ENCODE results near the gene SPP2.

The SPP2 gene

DNA sequence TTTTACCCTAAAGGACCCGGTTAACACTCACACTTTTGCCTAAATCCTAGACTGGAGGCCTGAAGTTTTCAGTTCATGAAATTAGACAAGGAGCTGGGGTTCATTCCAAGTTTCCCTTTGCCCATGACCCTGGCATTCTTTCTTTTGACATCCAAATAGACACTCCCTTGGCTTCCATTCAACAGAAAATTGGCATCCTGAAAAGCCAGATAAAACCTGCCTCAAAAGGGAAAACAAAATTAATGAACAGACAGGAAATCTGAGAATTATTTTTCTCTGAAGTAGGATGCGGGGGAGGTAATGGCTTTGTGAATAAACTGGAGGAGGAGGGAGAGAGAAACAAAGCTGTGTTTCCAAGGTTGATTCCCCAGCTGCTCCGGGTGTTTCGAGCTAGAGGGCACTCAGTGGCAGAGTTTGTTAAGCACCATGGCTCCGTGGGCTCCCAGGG lies 41.0 kb downstream of the SPP2 start:
- Histone ChIP-seq H3K36me3 (ENCODE audit: insufficient read depth, low read length) (no peaks in the 10 kb centered on the region), H3K27ac (no peak overlapping the region), H3K4me3 (no peak overlapping the region), H3K9ac (ENCODE audit: insufficient read length) (no peak overlapping the region), H3K9me3 (ENCODE audit: low read depth, low read length) (no peaks in the 10 kb centered on the region)
- no peak for DNase-seq (ENCODE audit: low read depth, low spot score)
- TF ChIP-seq EZH2 (IDR thresholded peaks at IDR 0.05), result no peak
- no peak for TF ChIP-seq POLR2AphosphoS5 (IDR thresholded peaks at IDR 0.05; ENCODE audit: borderline replicate concordance, low read depth, low read length)
- TF ChIP-seq FOXP2 (optimal IDR thresholded peaks at IDR 0.05; ENCODE audit: control extremely low read depth, extremely low read length, insufficient read depth), result no peak

DNA sequence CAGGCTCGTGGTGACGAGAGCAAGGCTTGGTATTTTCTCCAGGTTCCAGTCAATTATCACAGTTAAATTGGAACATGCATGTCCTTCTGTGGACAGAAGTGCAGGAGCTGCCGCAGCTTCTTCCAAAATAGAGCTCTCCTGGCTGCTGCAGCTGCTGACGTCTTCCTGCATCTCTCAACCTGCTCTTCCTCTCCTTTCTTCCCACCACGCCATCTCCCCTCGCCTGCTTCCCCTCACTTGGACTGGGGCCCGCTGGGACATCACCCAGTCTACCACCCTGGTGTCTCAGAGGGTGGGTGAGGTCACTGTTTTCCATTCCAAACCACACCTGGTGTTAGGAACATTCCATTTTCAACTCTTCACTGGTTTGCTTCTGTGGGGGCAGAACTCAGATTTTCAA lies 41.4 kb downstream of the SPP2 start:
- Histone ChIP-seq H3K27ac (no peak overlapping the region), H3K36me3 (ENCODE audit: insufficient read depth, low read length) (no peaks in the 10 kb centered on the region), H3K9me3 (ENCODE audit: low read depth, low read length) (no peaks in the 10 kb centered on the region), H3K9ac (ENCODE audit: insufficient read length) (no peak overlapping the region), H3K4me3 (no peak overlapping the region)
- no peak for TF ChIP-seq EZH2 (IDR thresholded peaks at IDR 0.05)
- no peak for TF ChIP-seq FOXP2 (optimal IDR thresholded peaks at IDR 0.05; ENCODE audit: control extremely low read depth, extremely low read length, insufficient read depth)
- no peak for TF ChIP-seq POLR2AphosphoS5 (IDR thresholded peaks at IDR 0.05; ENCODE audit: borderline replicate concordance, low read depth, low read length)
- DNase-seq (ENCODE audit: low read depth, low spot score), result no peak

DNA sequence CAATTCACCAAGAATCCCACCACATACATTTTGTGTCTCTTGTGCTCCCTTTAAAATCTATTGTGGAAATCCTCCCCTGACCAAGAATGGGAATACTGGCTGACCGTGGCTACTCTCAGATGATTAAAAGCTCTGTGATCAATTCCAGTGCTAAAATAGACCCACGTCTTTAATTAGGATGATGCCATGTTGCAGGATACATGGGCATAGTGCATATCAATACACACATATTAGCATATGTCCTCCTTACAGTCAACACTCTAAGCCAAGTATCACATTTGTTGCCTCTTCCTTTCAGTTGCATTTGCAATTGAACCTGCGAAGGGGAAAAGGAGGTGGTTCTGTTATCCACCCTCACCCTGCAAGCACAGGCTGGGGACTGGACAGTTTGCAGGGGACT lies 41.8 kb downstream of the SPP2 start:
- no peak overlapping the region for H3K9ac ChIP-seq (ENCODE audit: insufficient read length)
- no peak for DNase-seq (ENCODE audit: low read depth, low spot score)
- TF ChIP-seq EZH2 (IDR thresholded peaks at IDR 0.05) (no peak), POLR2AphosphoS5 (IDR thresholded peaks at IDR 0.05; ENCODE audit: borderline replicate concordance, low read depth, low read length) (no peak), FOXP2 (optimal IDR thresholded peaks at IDR 0.05; ENCODE audit: control extremely low read depth, extremely low read length, insufficient read depth) (no peak)
- H3K4me3 ChIP-seq, result no peak overlapping the region
- H3K27ac ChIP-seq, result no peak overlapping the region
- no peaks in the 10 kb centered on the region for H3K9me3 ChIP-seq (ENCODE audit: low read depth, low read length)
- no peaks in the 10 kb centered on the region for H3K36me3 ChIP-seq (ENCODE audit: insufficient read depth, low read length)

DNA sequence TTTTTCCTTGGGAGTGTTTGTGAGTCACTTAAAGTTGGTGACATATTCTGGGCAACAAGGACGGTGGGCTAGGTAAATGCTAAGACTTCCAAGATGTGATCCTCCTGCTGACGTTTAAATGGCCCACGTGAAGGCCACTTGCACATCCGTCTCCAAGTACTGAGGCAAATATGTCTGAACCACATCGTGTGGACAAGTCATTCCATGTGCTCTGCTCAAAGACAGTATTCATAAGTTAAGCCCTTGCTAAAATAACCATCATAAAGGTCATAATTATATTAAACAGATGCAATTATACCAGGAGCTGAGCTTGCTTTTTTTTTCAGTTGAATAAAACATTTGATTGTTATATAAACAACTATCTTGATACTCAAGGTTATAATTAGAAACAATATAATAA lies 44.8 kb downstream of the SPP2 start:
- no peaks in the 10 kb centered on the region for H3K9me3 ChIP-seq (ENCODE audit: low read depth, low read length)
- H3K9ac ChIP-seq (ENCODE audit: insufficient read length), result no peak overlapping the region
- H3K36me3 ChIP-seq (ENCODE audit: insufficient read depth, low read length), result no peaks in the 10 kb centered on the region
- H3K4me3 ChIP-seq, result no peak overlapping the region
- no peak for DNase-seq (ENCODE audit: low read depth, low spot score)
- no peak overlapping the region for H3K27ac ChIP-seq
- TF ChIP-seq EZH2 (IDR thresholded peaks at IDR 0.05), result no peak
- no peak for TF ChIP-seq POLR2AphosphoS5 (IDR thresholded peaks at IDR 0.05; ENCODE audit: borderline replicate concordance, low read depth, low read length)
- no peak for TF ChIP-seq FOXP2 (optimal IDR thresholded peaks at IDR 0.05; ENCODE audit: control extremely low read depth, extremely low read length, insufficient read depth)

DNA sequence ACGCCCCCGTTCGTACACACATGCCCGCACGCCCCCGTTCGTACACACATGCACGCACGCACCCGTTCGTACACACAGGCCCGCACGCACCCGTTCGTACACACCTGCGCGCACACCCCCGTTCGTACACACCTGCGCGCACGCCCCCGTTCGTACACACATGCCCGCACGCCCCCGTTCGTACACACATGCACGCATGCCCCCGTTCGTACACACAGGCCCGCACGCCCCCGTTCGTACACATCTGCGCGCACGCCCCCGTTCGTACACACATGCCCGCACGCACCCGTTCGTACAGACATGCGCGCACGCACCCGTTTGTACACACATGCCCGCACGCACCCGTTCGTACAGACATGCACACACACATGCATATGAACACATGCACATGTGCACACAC lies 45.7 kb downstream of the SPP2 start:
- no peak overlapping the region for H3K27ac ChIP-seq

DNA sequence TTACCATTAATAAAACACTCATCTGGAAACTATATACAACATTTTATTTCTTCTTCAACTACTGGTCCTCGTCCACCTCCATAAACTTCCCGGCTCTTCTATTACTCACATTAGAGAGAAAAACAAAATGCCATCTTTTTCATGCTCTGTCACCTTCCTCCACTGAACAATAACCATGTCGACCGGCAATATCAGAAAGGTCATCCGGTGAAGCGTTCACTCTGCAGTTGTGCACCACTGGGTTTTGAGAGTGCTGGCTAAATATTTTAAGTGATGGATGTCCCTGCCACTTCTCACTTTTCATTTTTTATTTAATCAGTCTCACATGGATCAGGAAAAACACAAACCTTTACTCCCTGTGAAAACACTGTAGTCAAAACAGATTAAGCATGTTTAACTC lies 48.2 kb downstream of the SPP2 start:
- Histone ChIP-seq H3K27ac (no peak overlapping the region), H3K9ac (ENCODE audit: insufficient read length) (no peak overlapping the region), H3K36me3 (ENCODE audit: insufficient read depth, low read length) (no peaks in the 10 kb centered on the region), H3K4me3 (no peak overlapping the region), H3K9me3 (ENCODE audit: low read depth, low read length) (no peaks in the 10 kb centered on the region)
- no peak for TF ChIP-seq FOXP2 (optimal IDR thresholded peaks at IDR 0.05; ENCODE audit: control extremely low read depth, extremely low read length, insufficient read depth)
- TF ChIP-seq POLR2AphosphoS5 (IDR thresholded peaks at IDR 0.05; ENCODE audit: borderline replicate concordance, low read depth, low read length), result no peak
- no peak for TF ChIP-seq EZH2 (IDR thresholded peaks at IDR 0.05)
- no peak for DNase-seq (ENCODE audit: low read depth, low spot score)

More for the DNA sequence above, 45.7 kb downstream of the SPP2 start:
- H3K4me3 ChIP-seq, result no peak overlapping the region
- no peaks in the 10 kb centered on the region for H3K9me3 ChIP-seq (ENCODE audit: low read depth, low read length)
- H3K36me3 ChIP-seq (ENCODE audit: insufficient read depth, low read length), result no peaks in the 10 kb centered on the region
- no peak overlapping the region for H3K9ac ChIP-seq (ENCODE audit: insufficient read length)
- TF ChIP-seq POLR2AphosphoS5 (IDR thresholded peaks at IDR 0.05; ENCODE audit: borderline replicate concordance, low read depth, low read length) (no peak), FOXP2 (optimal IDR thresholded peaks at IDR 0.05; ENCODE audit: control extremely low read depth, extremely low read length, insufficient read depth) (no peak), EZH2 (IDR thresholded peaks at IDR 0.05) (no peak)
- no peak for DNase-seq (ENCODE audit: low read depth, low spot score)

DNA sequence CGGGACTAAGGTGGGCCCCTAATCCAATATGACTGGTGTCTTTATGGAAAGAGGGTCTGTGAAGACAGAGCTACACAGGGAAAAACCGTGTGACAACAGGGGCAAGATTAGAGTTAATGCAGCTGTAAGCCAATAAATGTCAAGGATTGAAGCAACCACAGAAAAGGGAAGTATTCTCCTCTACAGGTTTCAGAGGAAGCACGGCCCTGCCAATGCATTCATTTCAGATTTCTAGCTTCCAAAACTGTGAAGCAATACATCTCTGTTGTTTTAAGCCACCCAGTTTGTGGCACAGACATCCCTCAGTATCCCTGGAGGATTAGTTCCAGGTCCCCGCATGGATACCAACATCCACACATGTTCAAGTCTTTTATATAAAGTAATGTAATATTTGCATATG lies 48.8 kb downstream of the SPP2 start:
- no peak for TF ChIP-seq EZH2 (IDR thresholded peaks at IDR 0.05)
- no peak for TF ChIP-seq FOXP2 (optimal IDR thresholded peaks at IDR 0.05; ENCODE audit: control extremely low read depth, extremely low read length, insufficient read depth)
- no peak for TF ChIP-seq POLR2AphosphoS5 (IDR thresholded peaks at IDR 0.05; ENCODE audit: borderline replicate concordance, low read depth, low read length)

DNA sequence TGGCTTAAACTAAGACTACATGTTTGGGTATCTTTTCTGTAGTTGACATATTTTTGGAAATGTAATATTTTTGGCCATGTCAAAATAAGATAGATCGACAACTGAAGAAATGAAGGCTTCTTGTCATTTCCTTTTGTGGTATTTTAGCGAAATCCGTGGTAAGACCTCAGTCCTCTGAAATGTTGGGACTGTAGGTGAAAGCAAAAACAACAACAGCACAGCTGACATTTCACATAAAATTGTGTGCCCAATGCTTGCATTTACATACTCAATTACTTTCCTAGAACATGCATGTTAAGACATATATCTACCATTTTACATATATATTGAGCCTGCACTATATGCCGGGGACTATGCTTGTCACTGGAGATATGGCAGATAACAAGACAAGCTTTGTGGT lies 50.2 kb downstream of the SPP2 start:
- H3K9ac ChIP-seq (ENCODE audit: insufficient read length), result no peak overlapping the region
- DNase-seq (ENCODE audit: low read depth, low spot score), result no peak
- H3K36me3 ChIP-seq (ENCODE audit: insufficient read depth, low read length), result no peaks in the 10 kb centered on the region
- TF ChIP-seq FOXP2 (optimal IDR thresholded peaks at IDR 0.05; ENCODE audit: control extremely low read depth, extremely low read length, insufficient read depth), result no peak
- TF ChIP-seq EZH2 (IDR thresholded peaks at IDR 0.05), result no peak
- TF ChIP-seq POLR2AphosphoS5 (IDR thresholded peaks at IDR 0.05; ENCODE audit: borderline replicate concordance, low read depth, low read length), result no peak
- no peak overlapping the region for H3K4me3 ChIP-seq
- H3K9me3 ChIP-seq (ENCODE audit: low read depth, low read length), result no peaks in the 10 kb centered on the region
- H3K27ac ChIP-seq, result no peak overlapping the region

More for the DNA sequence above, 48.8 kb downstream of the SPP2 start:
- H3K4me3 ChIP-seq, result no peak overlapping the region
- no peaks in the 10 kb centered on the region for H3K9me3 ChIP-seq (ENCODE audit: low read depth, low read length)
- H3K9ac ChIP-seq (ENCODE audit: insufficient read length), result no peak overlapping the region
- H3K36me3 ChIP-seq (ENCODE audit: insufficient read depth, low read length), result no peaks in the 10 kb centered on the region
- H3K27ac ChIP-seq, result no peak overlapping the region
- no peak for DNase-seq (ENCODE audit: low read depth, low spot score)

DNA sequence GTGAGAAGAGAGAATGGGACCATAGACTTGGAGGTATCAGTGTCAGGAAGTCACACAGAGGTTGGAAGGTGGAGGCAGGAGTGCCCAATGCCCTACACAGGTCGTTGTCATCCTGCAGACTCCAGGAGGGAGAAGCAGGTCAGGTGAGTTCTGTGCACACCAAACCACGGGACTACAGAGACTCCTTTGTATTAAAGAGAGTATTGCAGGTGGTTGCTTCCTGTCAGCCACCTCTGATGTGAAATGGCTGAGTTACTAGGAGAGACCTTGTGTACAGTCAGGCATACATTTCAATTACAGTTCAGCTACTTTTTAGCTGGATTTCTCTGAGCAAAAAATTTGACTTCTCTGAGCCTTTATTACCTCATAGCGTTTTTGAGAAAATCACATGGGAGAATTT lies 51.6 kb downstream of the SPP2 start:
- no peak overlapping the region for H3K27ac ChIP-seq
- no peaks in the 10 kb centered on the region for H3K36me3 ChIP-seq (ENCODE audit: insufficient read depth, low read length)
- TF ChIP-seq EZH2 (IDR thresholded peaks at IDR 0.05) (no peak), FOXP2 (optimal IDR thresholded peaks at IDR 0.05; ENCODE audit: control extremely low read depth, extremely low read length, insufficient read depth) (no peak), POLR2AphosphoS5 (IDR thresholded peaks at IDR 0.05; ENCODE audit: borderline replicate concordance, low read depth, low read length) (no peak)
- H3K4me3 ChIP-seq, result no peak overlapping the region
- DNase-seq (ENCODE audit: low read depth, low spot score), result no peak
- H3K9ac ChIP-seq (ENCODE audit: insufficient read length), result no peak overlapping the region
- H3K9me3 ChIP-seq (ENCODE audit: low read depth, low read length), result no peaks in the 10 kb centered on the region
